ENCODE data around the gene SBF2.

Gene SBF2

GRCh38 chr11:9834291-9834690, 459.7 kb downstream of the SBF2 start:
- TF ChIP-seq POLR2A (IDR thresholded peaks at IDR 0.05; ENCODE audit: extremely low read depth, insufficient read length) = no peak
- TF ChIP-seq, protein P1, sequence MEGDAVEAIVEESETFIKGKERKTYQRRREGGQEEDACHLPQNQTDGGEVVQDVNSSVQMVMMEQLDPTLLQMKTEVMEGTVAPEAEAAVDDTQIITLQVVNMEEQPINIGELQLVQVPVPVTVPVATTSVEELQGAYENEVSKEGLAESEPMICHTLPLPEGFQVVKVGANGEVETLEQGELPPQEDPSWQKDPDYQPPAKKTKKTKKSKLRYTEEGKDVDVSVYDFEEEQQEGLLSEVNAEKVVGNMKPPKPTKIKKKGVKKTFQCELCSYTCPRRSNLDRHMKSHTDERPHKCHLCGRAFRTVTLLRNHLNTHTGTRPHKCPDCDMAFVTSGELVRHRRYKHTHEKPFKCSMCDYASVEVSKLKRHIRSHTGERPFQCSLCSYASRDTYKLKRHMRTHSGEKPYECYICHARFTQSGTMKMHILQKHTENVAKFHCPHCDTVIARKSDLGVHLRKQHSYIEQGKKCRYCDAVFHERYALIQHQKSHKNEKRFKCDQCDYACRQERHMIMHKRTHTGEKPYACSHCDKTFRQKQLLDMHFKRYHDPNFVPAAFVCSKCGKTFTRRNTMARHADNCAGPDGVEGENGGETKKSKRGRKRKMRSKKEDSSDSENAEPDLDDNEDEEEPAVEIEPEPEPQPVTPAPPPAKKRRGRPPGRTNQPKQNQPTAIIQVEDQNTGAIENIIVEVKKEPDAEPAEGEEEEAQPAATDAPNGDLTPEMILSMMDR (IDR thresholded peaks at IDR 0.05; ENCODE audit: low read depth, low read length) = no peak
- no peak for TF ChIP-seq MAX (IDR thresholded peaks at IDR 0.05; ENCODE audit: low read depth, low read length)
- no peak for TF ChIP-seq MYC (IDR thresholded peaks at IDR 0.05; ENCODE audit: low read depth, low read length)
- no peak overlapping the region for H3K4me3 ChIP-seq (ENCODE audit: low read depth, low read length)
- no peak for DNase-seq (ENCODE audit: low read depth)

DNA sequence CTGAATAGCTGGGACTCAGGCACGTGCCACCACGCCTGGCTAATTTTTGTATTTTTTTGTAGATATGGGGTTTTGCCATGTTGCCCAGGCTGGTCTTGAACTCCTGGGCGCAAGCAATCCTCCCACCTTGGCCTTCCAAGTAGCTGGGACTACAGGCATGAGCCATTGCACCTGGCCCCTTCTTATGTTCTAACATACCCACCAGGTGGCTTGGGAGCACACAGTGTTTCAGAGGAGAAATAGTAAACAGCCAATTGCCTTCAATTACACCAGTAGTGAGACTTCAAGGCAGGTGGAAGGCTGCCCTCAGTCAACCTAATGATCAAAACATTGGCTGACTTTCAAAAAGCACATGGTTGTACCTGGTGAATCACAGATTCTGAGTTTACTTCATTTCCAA, 462.9 kb downstream of the SBF2 start:
- no peak for DNase-seq (ENCODE audit: low read depth)
- no peak overlapping the region for H3K4me3 ChIP-seq (ENCODE audit: low read depth, low read length)
- TF ChIP-seq MAX (IDR thresholded peaks at IDR 0.05; ENCODE audit: low read depth, low read length) = no peak
- TF ChIP-seq, protein P1 (IDR thresholded peaks at IDR 0.05; ENCODE audit: low read depth, low read length) = no peak
- TF ChIP-seq POLR2A (IDR thresholded peaks at IDR 0.05; ENCODE audit: extremely low read depth, insufficient read length) = no peak

DNA sequence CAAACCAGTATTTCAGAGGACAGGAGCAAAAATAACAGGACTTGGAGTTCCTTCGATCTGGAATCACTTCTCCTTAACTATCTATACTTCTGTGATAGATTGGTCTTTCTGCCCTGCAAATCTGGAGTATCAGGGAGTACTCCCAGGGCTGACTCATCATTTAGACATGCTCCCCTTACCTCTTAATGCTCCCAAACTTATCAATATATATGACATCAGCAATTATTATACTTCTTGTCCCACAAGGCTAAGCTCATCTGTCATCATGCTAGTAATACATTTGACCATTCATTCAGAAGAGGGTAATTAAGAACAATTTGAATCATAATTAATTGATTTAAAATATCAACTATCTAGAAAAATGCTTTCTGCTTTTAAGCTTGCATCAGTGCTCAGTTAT, 466.3 kb downstream of the SBF2 start:
- TF ChIP-seq, protein P1 (IDR thresholded peaks at IDR 0.05; ENCODE audit: low read depth, low read length) = no peak
- TF ChIP-seq MAX (IDR thresholded peaks at IDR 0.05; ENCODE audit: low read depth, low read length) = no peak
- no peak for TF ChIP-seq MYC (IDR thresholded peaks at IDR 0.05; ENCODE audit: low read depth, low read length)
- no peak for TF ChIP-seq POLR2A (IDR thresholded peaks at IDR 0.05; ENCODE audit: extremely low read depth, insufficient read length)
- DNase-seq (ENCODE audit: low read depth) = no peak
- H3K4me3 ChIP-seq (ENCODE audit: low read depth, low read length) = no peak overlapping the region

- H3K4me3 ChIP-seq (ENCODE audit: low read depth, low read length) = no peak overlapping the region
- TF ChIP-seq, protein P1 (IDR thresholded peaks at IDR 0.05; ENCODE audit: low read depth, low read length) = no peak
- TF ChIP-seq MAX (IDR thresholded peaks at IDR 0.05; ENCODE audit: low read depth, low read length) (no peak), MYC (IDR thresholded peaks at IDR 0.05; ENCODE audit: low read depth, low read length) (no peak), POLR2A (IDR thresholded peaks at IDR 0.05; ENCODE audit: extremely low read depth, insufficient read length) (no peak)
- DNase-seq (ENCODE audit: low read depth) = no peak
Observed at GRCh38 chr11:9826390-9826789, 467.6 kb downstream of the SBF2 start.

DNA sequence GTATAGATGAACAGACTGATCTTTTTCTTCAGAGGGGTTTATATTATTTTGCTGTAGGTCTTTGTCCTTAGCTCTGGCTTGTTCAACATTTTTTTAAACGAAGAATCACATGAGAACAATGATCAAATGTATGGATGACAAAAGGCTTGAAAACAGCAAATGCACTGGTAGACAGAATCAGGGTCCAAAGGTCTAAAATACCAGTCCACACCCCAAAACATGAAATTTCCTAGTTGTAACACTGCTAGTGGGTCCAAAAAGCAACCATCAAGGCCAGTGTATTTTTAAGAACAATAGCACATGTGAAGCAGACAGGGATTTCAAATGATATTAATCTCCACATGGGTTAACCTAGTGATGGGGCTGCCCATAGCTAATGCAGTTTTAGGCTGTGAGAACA, 468.1 kb downstream of the SBF2 start:
- DNase-seq (ENCODE audit: low read depth) = no peak
- TF ChIP-seq, protein P1 (IDR thresholded peaks at IDR 0.05; ENCODE audit: low read depth, low read length) = no peak
- no peak for TF ChIP-seq MAX (IDR thresholded peaks at IDR 0.05; ENCODE audit: low read depth, low read length)
- no peak for TF ChIP-seq MYC (IDR thresholded peaks at IDR 0.05; ENCODE audit: low read depth, low read length)
- TF ChIP-seq POLR2A (IDR thresholded peaks at IDR 0.05; ENCODE audit: extremely low read depth, insufficient read length) = no peak
- no peak overlapping the region for H3K4me3 ChIP-seq (ENCODE audit: low read depth, low read length)

GRCh38 chr11:9825315-9825714, 468.7 kb downstream of the SBF2 start:
- TF ChIP-seq MAX (IDR thresholded peaks at IDR 0.05; ENCODE audit: low read depth, low read length) = no peak
- no peak for TF ChIP-seq POLR2A (IDR thresholded peaks at IDR 0.05; ENCODE audit: extremely low read depth, insufficient read length)
- no peak for TF ChIP-seq MYC (IDR thresholded peaks at IDR 0.05; ENCODE audit: low read depth, low read length)
- TF ChIP-seq, protein P1 (IDR thresholded peaks at IDR 0.05; ENCODE audit: low read depth, low read length) = no peak
- H3K4me3 ChIP-seq (ENCODE audit: low read depth, low read length) = no peak overlapping the region
- DNase-seq (ENCODE audit: low read depth) = no peak
